CD4-positive, alpha-beta T cell (primary cell): ENCODE results near the gene CRX. TPM values are rescaled to one million over a fixed set of nuclear protein-coding genes. Genes with fewer than 3 reads are reported as not detected.
"Not testable (repeated sequence)": the region's sequence is repeated elsewhere in the genome, so short reads cannot be mapped to it uniquely, and the experiment has no call there.

ENCODE experiments used
- ATAC-seq: fragments of 200-7000 bp; cut with Tn5 transposase; one replicate; pipeline ENCODE4 v1.10.0; 2022; ENCODE audit warnings: mild to moderate bottlenecking; ENCODE audit not compliant: poor library complexity
- CTCF ChIA-PET: fragments of 350-600 bp; sonication (Branson Sonifier 250); formaldehyde crosslinking; loops from one replicate; lab custom pipeline; 2021; ENCODE audit warnings: antibody characterized with exemption, inconsistent platforms; lab: Charles Lee
- POLR2A ChIA-PET: fragments of 350-600 bp; sonication (Branson Sonifier 250); formaldehyde crosslinking; loops from one replicate; lab custom pipeline; 2021; ENCODE audit warnings: antibody characterized with exemption, inconsistent platforms; lab: Charles Lee
- DNase-seq, 14 experiments: peaks; one replicate each; pipeline ENCODE4 v3.0.0-alpha.2; 2013 to 2020; ENCODE audit warnings: mixed read lengths in 2 of 14
- H3K27ac ChIP-seq, 2 donors: one replicate each; pipeline versions ENCODE4 v1.5.1 to v1.7.0; 2013; ENCODE audit warnings: low read length in 2 of 2, low read depth in 1 of 2, mild to moderate bottlenecking in 1 of 2
- H3K27me3 ChIP-seq, 2 experiments: 1 replicate in 1 of 2; 2 replicates in 1 of 2; pipeline versions ENCODE4 v1.6.1 to v1.7.0; 2013; ENCODE audit warnings: low read length in 2 of 2, control low read depth in 1 of 2, mild to moderate bottlenecking in 1 of 2, moderate library complexity in 1 of 2; ENCODE audit not compliant: insufficient read depth in 2 of 2, control insufficient read depth in 1 of 2
- H3K36me3 ChIP-seq: one replicate; pipeline ENCODE4 v1.6.1; 2013; ENCODE audit warnings: low read length, control low read depth; ENCODE audit not compliant: insufficient read depth
- H3K4me1 ChIP-seq: one replicate; pipeline ENCODE4 v1.6.1; 2013; ENCODE audit warnings: low read length, control low read depth; ENCODE audit not compliant: insufficient read depth
- H3K4me3 ChIP-seq: one replicate; pipeline ENCODE4 v1.5.1; 2013; ENCODE audit warnings: mild to moderate bottlenecking, low read length, moderate library complexity
- H3K9me3 ChIP-seq, 2 experiments: 1 replicate in 1 of 2; 2 replicates in 1 of 2; pipeline versions ENCODE4 v1.6.1 to v1.7.0; 2013; ENCODE audit warnings: low read length in 2 of 2, mild to moderate bottlenecking in 2 of 2, control low read depth in 1 of 2, moderate library complexity in 1 of 2; ENCODE audit not compliant: control insufficient read depth in 1 of 2, insufficient read depth in 1 of 2
- H3K27ac Mint-ChIP-seq: one replicate; pipeline ENCODE4 v1.8.0; 2020; ENCODE audit warnings: mixed read lengths
- H3K27me3 Mint-ChIP-seq: one replicate; pipeline ENCODE4 v1.8.0; 2021; ENCODE audit warnings: mixed read lengths
- H3K36me3 Mint-ChIP-seq: one replicate; pipeline ENCODE4 v1.8.0; 2021; ENCODE audit warnings: low read depth, mixed read lengths
- H3K4me1 Mint-ChIP-seq: one replicate; pipeline ENCODE4 v1.8.0; 2021; ENCODE audit warnings: low read depth, mixed read lengths
- H3K4me3 Mint-ChIP-seq: one replicate; pipeline ENCODE4 v1.8.0; 2020; ENCODE audit warnings: mild to moderate bottlenecking, mixed read lengths
- H3K9me3 Mint-ChIP-seq: one replicate; pipeline ENCODE4 v1.8.0; 2020; ENCODE audit warnings: mixed read lengths
- intact Hi-C, 2 experiments: fragments of 100-400 bp; cut with DNase I in 1 of 2; cut with micrococcal nuclease in 1 of 2; formaldehyde crosslinking; loops; one replicate each; pipeline versions ENCODE4 v1.15.1 to v1.9.0; 2023 to 2025; cut with DNase I, micrococcal nuclease
- total RNA-seq, 174 experiments: library from RNA in 2 of 174; stranded (reverse) in 2 of 174; gene quantifications; one replicate each; pipeline ENCODE4 v1.2.3 and lab custom pipeline; 2021 to 2026
- TF ChIP-seq, protein P1 (sequence below): fragments of 200-600 bp; IDR thresholded peaks from one replicate; pipeline ENCODE4 v1.8.0; 2022; ENCODE audit warnings: antibody characterized with exemption, mild to moderate bottlenecking

Gene CRX
- total RNA-seq, 2 experiments from 2014 or later, result not detected

DNA sequence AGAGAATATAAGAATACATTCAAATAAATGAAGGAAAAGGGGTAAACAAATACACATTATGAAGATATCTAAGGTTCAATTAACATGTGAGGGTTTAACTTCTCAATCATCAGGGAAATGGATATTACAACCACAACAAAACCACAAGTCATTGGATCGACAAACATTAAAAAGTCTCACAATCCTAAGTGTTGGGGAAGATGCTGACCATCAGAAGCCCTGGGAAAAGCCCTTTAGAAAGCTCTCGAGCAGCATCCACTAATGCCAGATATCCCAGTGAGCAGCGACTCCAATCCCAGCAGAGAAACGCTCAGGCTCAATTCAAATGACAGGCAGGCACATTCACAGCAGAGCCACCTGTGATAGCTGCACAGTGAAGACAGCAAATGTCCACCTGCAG is 20.5 kb upstream of the CRX start:
- intact Hi-C loops, result no loop called here
- Histone ChIP-seq H3K9me3 (no peaks in the 10 kb centered on the region), H3K27me3 (peaks cover 0 to 4% of the 10 kb centered on the region in 2 experiments), H3K4me1 (no peaks in the 10 kb centered on the region), H3K27ac (no peak overlapping the region), H3K36me3 (no peaks in the 10 kb centered on the region), H3K4me3 (no peak overlapping the region)
- no peaks in the 10 kb centered on the region for H3K9me3 Mint-ChIP-seq
- H3K36me3 Mint-ChIP-seq, result no peaks in the 10 kb centered on the region
- DNase-seq (no peak), ATAC-seq (no peak)
- ChIA-PET CTCF (no interaction called here), POLR2A (interaction anchor here (0.6 kb wide), 1 partner anchor 56 kb away, joined by 3 read pairs; the partner anchor contains the start of gene NOP53)
- H3K4me3 Mint-ChIP-seq, result no peak overlapping the region
- H3K27ac Mint-ChIP-seq, result no peak overlapping the region
- TF ChIP-seq, protein P1, sequence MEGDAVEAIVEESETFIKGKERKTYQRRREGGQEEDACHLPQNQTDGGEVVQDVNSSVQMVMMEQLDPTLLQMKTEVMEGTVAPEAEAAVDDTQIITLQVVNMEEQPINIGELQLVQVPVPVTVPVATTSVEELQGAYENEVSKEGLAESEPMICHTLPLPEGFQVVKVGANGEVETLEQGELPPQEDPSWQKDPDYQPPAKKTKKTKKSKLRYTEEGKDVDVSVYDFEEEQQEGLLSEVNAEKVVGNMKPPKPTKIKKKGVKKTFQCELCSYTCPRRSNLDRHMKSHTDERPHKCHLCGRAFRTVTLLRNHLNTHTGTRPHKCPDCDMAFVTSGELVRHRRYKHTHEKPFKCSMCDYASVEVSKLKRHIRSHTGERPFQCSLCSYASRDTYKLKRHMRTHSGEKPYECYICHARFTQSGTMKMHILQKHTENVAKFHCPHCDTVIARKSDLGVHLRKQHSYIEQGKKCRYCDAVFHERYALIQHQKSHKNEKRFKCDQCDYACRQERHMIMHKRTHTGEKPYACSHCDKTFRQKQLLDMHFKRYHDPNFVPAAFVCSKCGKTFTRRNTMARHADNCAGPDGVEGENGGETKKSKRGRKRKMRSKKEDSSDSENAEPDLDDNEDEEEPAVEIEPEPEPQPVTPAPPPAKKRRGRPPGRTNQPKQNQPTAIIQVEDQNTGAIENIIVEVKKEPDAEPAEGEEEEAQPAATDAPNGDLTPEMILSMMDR, result no peak
- H3K4me1 Mint-ChIP-seq, result no peaks in the 10 kb centered on the region
- peaks cover 4% of the 10 kb centered on the region for H3K27me3 Mint-ChIP-seq

DNA sequence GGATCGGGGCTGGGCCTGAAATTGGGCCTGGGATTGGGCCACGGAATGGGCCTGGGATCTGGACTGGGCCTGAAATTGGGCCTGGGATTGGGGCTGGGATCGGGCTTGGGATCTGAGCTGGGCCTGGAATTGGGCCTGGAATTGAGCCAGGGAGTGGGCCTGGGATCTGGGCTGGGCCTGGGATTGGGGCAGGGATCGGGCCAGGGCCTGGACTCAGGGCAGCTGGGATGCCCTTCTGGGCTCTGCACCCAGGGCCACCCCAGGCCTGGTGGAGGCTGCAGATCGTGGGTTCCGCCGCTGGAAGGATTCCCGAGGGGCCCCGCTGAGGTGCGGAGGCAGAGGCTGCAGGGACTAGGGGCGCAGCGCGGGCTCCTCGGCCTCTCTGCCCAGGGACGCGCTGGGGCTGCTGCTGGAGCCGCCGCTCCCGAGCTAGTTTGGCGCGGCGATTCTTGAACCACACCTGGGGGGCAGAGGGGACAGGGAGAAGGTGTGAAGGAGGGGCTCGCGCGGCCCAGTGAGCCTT is 19.2 kb upstream of the CRX start:
- TF ChIP-seq, protein P1, result no peak
- no peaks in the 10 kb centered on the region for H3K9me3 ChIP-seq
- intact Hi-C loops, result no loop called here
- Mint-ChIP-seq H3K9me3 (no peaks in the 10 kb centered on the region), H3K4me3 (no peak overlapping the region), H3K27ac (no peak overlapping the region), H3K36me3 (no peaks in the 10 kb centered on the region), H3K4me1 (no peaks in the 10 kb centered on the region), H3K27me3 (peaks cover 4% of the 10 kb centered on the region)
- H3K4me3 ChIP-seq, result no peak overlapping the region
- no peak for DNase-seq
- POLR2A ChIA-PET, result no interaction called here
- ATAC-seq, result no peak
- CTCF ChIA-PET, result no interaction called here
- no peaks in the 10 kb centered on the region for H3K4me1 ChIP-seq
- H3K27me3 ChIP-seq, result peaks cover 0 to 4% of the 10 kb centered on the region in 2 experiments
- no peak overlapping the region for H3K27ac ChIP-seq
- no peaks in the 10 kb centered on the region for H3K36me3 ChIP-seq

DNA sequence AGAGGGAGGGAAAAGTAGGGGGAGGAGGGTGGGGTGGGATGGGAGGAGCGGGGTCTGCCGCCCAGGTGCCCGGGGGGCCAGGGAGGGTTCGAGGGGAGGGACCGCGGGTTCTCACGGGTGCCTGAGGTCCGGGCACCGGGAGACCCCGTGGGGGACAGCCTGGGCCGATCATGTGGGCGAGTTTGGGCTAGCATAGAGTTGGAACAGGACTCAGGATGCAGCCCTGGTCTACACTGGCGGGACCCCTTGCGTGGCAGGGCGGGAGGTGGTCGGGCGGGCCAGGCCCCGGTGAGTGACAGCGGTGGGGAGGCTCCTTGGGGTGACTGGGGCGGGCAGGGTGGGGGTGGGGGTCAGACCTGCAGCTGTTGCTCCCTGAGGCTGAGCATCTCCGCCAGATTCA is 18.6 kb upstream of the CRX start:
- H3K9me3 Mint-ChIP-seq, H3K27me3 Mint-ChIP-seq, H3K27me3 ChIP-seq, H3K36me3 Mint-ChIP-seq, H3K4me1 ChIP-seq, CTCF ChIA-PET, POLR2A ChIA-PET, DNase-seq, H3K4me3 ChIP-seq, H3K27ac Mint-ChIP-seq, H3K4me3 Mint-ChIP-seq, H3K4me1 Mint-ChIP-seq, H3K27ac ChIP-seq, intact Hi-C loops, H3K9me3 ChIP-seq, H3K36me3 ChIP-seq, ATAC-seq: not testable (repeated sequence)

DNA sequence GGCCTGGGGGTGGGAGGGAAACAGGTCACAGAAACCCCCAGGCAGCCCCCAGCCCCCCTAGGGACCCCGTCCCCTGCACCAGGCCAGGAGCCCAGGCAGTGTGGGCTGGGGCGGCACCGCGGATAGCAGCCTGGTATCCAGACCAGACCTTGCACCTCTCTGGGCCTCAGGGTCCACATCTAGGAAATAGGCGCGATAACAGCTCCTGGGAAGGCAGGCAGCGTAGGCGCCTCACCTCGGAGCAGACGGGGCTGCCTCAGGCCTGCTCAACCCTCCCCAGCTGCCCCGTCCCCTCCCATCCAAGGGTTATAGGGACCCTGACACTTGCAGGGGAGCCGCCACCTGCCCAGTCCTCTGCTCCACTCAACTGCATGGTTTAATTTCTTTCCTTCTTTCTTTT is 18.1 kb upstream of the CRX start:
- H3K4me1 Mint-ChIP-seq, CTCF ChIA-PET, H3K4me3 Mint-ChIP-seq, ATAC-seq, DNase-seq, H3K27me3 ChIP-seq, H3K4me3 ChIP-seq, H3K27me3 Mint-ChIP-seq, H3K36me3 ChIP-seq, H3K9me3 ChIP-seq, H3K9me3 Mint-ChIP-seq, intact Hi-C loops, H3K36me3 Mint-ChIP-seq, H3K27ac ChIP-seq, H3K4me1 ChIP-seq, POLR2A ChIA-PET, H3K27ac Mint-ChIP-seq: not testable (repeated sequence)

DNA sequence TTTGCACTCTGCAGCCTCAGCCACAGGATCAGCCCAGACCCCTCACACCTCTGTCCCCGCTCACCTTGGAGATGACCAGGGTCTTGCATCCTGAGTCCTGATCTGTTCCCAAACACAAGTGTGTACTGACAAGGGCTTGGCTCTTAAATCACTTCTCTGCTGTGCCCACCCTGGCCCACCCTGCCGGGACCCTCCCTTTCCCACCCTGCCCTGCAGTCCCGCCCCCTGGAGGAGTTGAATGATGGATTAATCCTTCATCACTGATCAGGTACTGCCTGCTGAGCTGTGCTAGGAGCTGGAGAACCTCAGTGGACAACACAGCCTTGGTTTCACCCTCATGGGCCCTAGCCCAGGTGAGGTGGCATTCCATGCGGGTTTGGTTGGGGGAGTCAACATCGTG is 17.3 kb upstream of the CRX start, which contains the start of gene TPRX1:
Gene TPRX1, minus strand, starts transcription at position 101 of the 400 bp plus-strand sequence. Its CDS starts 12 bp downstream, at position 89.
- H3K36me3 Mint-ChIP-seq, CTCF ChIA-PET, H3K4me3 Mint-ChIP-seq, H3K27ac Mint-ChIP-seq, H3K9me3 ChIP-seq, H3K4me3 ChIP-seq, POLR2A ChIA-PET, H3K27me3 ChIP-seq, intact Hi-C loops, H3K9me3 Mint-ChIP-seq, H3K4me1 Mint-ChIP-seq, DNase-seq, ATAC-seq, H3K4me1 ChIP-seq, H3K27ac ChIP-seq, H3K27me3 Mint-ChIP-seq, H3K36me3 ChIP-seq: not testable (repeated sequence)
